NB4 (cell line): Measurements from ENCODE around the gene MRPL22.

ENCODE experiments used
- CTCF ChIP-seq: IDR thresholded peaks from one replicate; pipeline ENCODE4 v1.5.1; 2012; ENCODE audit warnings: low read depth, low read length
- MAX ChIP-seq: IDR thresholded peaks from 2 replicates; pipeline ENCODE4 v1.6.1; 2011; ENCODE audit warnings: low read depth, low read length
- POLR2A ChIP-seq: IDR thresholded peaks from 2 replicates; pipeline ENCODE4 v1.6.1; 2011; ENCODE audit warnings: mild to moderate bottlenecking; ENCODE audit not compliant: insufficient read length; ENCODE audit errors: extremely low read depth

GRCh38 chr5:154968953-154969352 lies 28.1 kb downstream of the MRPL22 start:
- TF ChIP-seq CTCF (no peak), MAX (no peak), POLR2A (no peak)
